H1 (cell line): ENCODE results near the gene UPB1. TPM values are rescaled to one million over a fixed set of nuclear protein-coding genes. Genes with fewer than 3 reads are reported as not detected.

Source experiments
- EGR1 ChIP-seq: IDR thresholded peaks from 2 replicates; pipeline ENCODE4 v1.6.1; 2011; ENCODE audit warnings: low read depth, low read length, borderline replicate concordance
- EZH2 ChIP-seq: fragments of 200-600 bp; sonication (generic); IDR thresholded peaks from 2 replicates; pipeline ENCODE4 v1.7.1; 2012; ENCODE audit warnings: low read depth, mild to moderate bottlenecking, moderate library complexity, low read length, inconsistent platforms; ENCODE audit not compliant: severe bottlenecking
- NANOG ChIP-seq: IDR thresholded peaks from 2 replicates; pipeline ENCODE4 v1.6.1; 2011; ENCODE audit warnings: low read length, low read depth, mild to moderate bottlenecking, inconsistent platforms; ENCODE audit not compliant: insufficient read depth, poor library complexity, severe bottlenecking
- PHF8 ChIP-seq: fragments of 200-600 bp; sonication (generic); conservative IDR thresholded peaks from 2 replicates; pipeline ENCODE4 v1.7.1; 2012; ENCODE audit warnings: low read depth, mild to moderate bottlenecking, inconsistent platforms, low read length, moderate library complexity
- RNF2 ChIP-seq: fragments of 200-900, 300-1000 bp; sonication (generic); IDR thresholded peaks from 2 replicates; pipeline ENCODE4 v1.7.1; 2016; ENCODE audit warnings: borderline replicate concordance, low read depth, mild to moderate bottlenecking, antibody characterized with exemption, low read length; ENCODE audit not compliant: poor library complexity, severe bottlenecking; ENCODE audit errors: missing control alignments
- SAP30 ChIP-seq: fragments of 300-600 bp; sonication (generic); IDR thresholded peaks from 2 replicates; pipeline ENCODE4 v1.7.1; 2012; ENCODE audit warnings: low read length, moderate library complexity, mild to moderate bottlenecking, inconsistent platforms; ENCODE audit not compliant: insufficient read depth, insufficient replicate concordance
- SP1 ChIP-seq: IDR thresholded peaks from 2 replicates; pipeline ENCODE4 v1.6.1; 2011; ENCODE audit warnings: low read depth, low read length
- TBP ChIP-seq: IDR thresholded peaks from 2 replicates; pipeline ENCODE4 v1.6.1; 2011; ENCODE audit warnings: low read depth, low read length, improper control_type of control experiment
- polyA plus RNA-seq, 7 experiments: library from polyadenylated mRNA; depleted of rRNA in 3 of 7; stranded (reverse) in 5 of 7; unstranded in 2 of 7; fragments of >200 nt in 5 of 7; fragments of 200-250 nt in 2 of 7; gene quantifications; 1 replicate in 5 of 7; 2 replicates in 1 of 7; 4 replicates in 1 of 7; pipeline versions ENCODE4 v1.2.1 to v1.2.3, GENCODE V29; 2011 to 2013; ENCODE audit warnings: missing spikeins in 2 of 7, mixed read lengths in 2 of 7
- total RNA-seq: library from RNA; stranded (reverse); fragmentation: NEBNext Ultra II Directional; extraction: Animal tissue kit (Norgen Biotek cat#: 25700); gene quantifications from 2 replicates; pipeline ENCODE4 v1.2.1, GENCODE V29; 2021
- TF ChIP-seq, protein P1 (sequence below): fragments of 300-600 bp; sonication (generic); IDR thresholded peaks from 2 replicates; pipeline ENCODE4 v1.7.1; 2012; ENCODE audit warnings: low read length, moderate library complexity, mild to moderate bottlenecking, inconsistent platforms; ENCODE audit not compliant: insufficient replicate concordance

The UPB1 gene
- total and polyA plus RNA-seq, 2 of the 8 experiments (the other 6 are each of a cell fraction or from before 2014, with no cell fraction given), result 0.09 TPM; not detected in 1

DNA sequence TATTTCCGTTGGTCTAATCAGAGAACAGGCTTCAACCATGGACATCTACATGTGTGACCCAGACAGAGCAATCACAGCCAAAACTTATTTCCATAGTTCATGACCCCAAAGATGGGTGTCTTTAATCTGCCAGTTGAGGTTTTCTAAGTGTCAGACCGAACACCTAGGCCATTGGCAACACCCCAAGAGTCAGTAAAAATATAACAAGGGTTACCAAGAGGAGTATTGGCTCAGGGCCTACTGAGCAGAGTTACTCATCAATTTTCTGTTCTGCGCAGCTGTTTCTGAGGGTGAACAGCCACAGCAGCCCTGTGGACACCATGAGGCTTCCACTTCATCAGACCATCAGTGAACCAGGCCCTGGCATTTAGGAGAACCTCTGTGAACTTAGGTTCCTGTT lies 41.0 kb downstream of the UPB1 start (continued):
- TF ChIP-seq, protein P1, sequence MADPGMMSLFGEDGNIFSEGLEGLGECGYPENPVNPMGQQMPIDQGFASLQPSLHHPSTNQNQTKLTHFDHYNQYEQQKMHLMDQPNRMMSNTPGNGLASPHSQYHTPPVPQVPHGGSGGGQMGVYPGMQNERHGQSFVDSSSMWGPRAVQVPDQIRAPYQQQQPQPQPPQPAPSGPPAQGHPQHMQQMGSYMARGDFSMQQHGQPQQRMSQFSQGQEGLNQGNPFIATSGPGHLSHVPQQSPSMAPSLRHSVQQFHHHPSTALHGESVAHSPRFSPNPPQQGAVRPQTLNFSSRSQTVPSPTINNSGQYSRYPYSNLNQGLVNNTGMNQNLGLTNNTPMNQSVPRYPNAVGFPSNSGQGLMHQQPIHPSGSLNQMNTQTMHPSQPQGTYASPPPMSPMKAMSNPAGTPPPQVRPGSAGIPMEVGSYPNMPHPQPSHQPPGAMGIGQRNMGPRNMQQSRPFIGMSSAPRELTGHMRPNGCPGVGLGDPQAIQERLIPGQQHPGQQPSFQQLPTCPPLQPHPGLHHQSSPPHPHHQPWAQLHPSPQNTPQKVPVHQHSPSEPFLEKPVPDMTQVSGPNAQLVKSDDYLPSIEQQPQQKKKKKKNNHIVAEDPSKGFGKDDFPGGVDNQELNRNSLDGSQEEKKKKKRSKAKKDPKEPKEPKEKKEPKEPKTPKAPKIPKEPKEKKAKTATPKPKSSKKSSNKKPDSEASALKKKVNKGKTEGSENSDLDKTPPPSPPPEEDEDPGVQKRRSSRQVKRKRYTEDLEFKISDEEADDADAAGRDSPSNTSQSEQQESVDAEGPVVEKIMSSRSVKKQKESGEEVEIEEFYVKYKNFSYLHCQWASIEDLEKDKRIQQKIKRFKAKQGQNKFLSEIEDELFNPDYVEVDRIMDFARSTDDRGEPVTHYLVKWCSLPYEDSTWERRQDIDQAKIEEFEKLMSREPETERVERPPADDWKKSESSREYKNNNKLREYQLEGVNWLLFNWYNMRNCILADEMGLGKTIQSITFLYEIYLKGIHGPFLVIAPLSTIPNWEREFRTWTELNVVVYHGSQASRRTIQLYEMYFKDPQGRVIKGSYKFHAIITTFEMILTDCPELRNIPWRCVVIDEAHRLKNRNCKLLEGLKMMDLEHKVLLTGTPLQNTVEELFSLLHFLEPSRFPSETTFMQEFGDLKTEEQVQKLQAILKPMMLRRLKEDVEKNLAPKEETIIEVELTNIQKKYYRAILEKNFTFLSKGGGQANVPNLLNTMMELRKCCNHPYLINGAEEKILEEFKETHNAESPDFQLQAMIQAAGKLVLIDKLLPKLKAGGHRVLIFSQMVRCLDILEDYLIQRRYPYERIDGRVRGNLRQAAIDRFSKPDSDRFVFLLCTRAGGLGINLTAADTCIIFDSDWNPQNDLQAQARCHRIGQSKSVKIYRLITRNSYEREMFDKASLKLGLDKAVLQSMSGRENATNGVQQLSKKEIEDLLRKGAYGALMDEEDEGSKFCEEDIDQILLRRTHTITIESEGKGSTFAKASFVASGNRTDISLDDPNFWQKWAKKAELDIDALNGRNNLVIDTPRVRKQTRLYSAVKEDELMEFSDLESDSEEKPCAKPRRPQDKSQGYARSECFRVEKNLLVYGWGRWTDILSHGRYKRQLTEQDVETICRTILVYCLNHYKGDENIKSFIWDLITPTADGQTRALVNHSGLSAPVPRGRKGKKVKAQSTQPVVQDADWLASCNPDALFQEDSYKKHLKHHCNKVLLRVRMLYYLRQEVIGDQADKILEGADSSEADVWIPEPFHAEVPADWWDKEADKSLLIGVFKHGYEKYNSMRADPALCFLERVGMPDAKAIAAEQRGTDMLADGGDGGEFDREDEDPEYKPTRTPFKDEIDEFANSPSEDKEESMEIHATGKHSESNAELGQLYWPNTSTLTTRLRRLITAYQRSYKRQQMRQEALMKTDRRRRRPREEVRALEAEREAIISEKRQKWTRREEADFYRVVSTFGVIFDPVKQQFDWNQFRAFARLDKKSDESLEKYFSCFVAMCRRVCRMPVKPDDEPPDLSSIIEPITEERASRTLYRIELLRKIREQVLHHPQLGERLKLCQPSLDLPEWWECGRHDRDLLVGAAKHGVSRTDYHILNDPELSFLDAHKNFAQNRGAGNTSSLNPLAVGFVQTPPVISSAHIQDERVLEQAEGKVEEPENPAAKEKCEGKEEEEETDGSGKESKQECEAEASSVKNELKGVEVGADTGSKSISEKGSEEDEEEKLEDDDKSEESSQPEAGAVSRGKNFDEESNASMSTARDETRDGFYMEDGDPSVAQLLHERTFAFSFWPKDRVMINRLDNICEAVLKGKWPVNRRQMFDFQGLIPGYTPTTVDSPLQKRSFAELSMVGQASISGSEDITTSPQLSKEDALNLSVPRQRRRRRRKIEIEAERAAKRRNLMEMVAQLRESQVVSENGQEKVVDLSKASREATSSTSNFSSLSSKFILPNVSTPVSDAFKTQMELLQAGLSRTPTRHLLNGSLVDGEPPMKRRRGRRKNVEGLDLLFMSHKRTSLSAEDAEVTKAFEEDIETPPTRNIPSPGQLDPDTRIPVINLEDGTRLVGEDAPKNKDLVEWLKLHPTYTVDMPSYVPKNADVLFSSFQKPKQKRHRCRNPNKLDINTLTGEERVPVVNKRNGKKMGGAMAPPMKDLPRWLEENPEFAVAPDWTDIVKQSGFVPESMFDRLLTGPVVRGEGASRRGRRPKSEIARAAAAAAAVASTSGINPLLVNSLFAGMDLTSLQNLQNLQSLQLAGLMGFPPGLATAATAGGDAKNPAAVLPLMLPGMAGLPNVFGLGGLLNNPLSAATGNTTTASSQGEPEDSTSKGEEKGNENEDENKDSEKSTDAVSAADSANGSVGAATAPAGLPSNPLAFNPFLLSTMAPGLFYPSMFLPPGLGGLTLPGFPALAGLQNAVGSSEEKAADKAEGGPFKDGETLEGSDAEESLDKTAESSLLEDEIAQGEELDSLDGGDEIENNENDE, result no peak
- TF ChIP-seq RNF2, result no peak
- no peak for TF ChIP-seq SP1
- no peak for TF ChIP-seq TBP
- no peak for TF ChIP-seq EZH2
- TF ChIP-seq EGR1, result no peak
- TF ChIP-seq PHF8, result no peak
- TF ChIP-seq SAP30, result no peak
- TF ChIP-seq NANOG, result no peak
